GM21381 (cell line): ENCODE measurements around the gene LMF2.

Source experiments
- ATAC-seq: cut with Tn5 transposase; IDR thresholded peaks from one replicate; pipeline ENCODE4 v1.9.1; 2021; ENCODE audit warnings: mild to moderate bottlenecking, moderate library complexity; ENCODE audit not compliant: unreplicated experiment

LMF2 gene

GRCh38 chr22:50504369-50505211, 2.9 kb downstream of the LMF2 start:
- ATAC-seq: no peak

DNA sequence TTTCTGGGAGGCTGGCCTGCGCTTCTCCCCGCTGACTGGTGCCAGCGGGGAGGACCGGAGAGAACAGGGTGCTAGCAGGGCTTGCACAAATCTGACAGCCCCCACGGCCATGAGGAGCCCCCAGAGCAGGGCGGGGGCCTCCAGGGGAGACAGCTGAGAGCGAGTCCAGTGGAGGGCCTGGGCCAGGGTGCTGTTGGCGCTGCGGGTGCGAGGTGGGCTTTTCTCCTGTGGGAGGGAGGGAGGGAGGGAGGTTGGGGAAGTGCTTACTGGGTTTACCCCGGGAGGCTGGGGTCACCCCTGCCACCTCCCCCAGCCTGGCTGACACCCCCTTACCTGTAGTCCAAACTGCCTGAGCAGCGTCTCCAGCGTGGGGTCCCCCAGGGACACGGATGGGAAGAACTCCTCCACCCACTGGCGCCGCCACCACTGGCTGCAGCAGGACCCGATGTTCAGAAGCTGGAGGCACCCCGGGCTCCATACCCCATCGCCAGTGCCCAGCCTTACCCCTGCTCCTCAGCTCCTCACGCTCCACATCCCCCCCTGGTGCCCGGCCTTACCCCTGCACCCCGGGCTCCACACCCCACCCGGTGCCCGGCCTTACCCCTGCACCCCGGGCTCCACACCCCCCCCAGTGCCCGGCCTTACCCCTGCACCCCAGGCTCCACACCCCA, 3.9 kb downstream of the LMF2 start:
- no peak for ATAC-seq

- ATAC-seq: no peak
Observed at GRCh38 chr22:50502628-50503474, 4.7 kb downstream of the LMF2 start.

DNA sequence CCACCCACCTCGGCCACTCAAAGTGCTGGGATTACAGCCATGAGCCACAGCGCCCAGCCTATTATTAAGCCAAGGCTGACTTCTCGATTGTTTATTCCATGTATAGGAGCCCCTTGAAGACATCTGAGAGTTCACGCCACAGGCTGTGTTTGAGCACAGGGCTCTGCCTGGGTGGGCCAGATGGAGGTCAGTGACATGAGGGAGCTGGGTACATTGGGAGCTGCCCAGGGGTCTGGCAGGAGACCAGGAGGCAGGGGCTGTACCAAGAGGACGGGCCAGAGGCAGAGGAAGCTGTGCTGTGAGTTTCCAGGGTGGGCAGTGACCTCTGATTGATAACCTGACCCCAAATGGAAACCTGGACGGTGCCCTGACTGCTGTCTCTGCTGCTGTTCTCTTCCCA, 5.4 kb downstream of the LMF2 start:
- no peak for ATAC-seq

DNA sequence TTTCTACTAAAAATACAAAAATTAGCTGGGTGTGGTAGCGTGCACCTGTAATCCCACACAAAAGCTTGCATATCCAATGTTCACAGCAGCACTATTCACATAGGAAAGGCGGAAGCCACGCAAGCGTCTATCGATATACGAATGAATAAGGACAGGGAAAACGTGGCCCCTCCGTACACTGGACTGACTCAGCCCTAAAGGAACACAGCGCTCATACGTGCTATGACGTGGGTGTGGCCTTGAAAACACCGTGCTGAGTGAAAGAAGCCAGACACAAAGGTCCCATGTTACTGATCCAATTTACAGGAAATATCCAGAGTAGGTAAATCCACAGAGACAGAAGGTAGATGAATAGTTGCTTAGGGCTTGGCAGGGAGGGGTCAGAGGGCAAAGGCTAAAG, 7.0 kb downstream of the LMF2 start:
- ATAC-seq: no peak

- no peak for ATAC-seq
Observed at GRCh38 chr22:50498322-50498890, 9.1 kb downstream of the LMF2 start.

- no peak for ATAC-seq
Observed at GRCh38 chr22:50497093-50497492, 10.4 kb downstream of the LMF2 start.

- ATAC-seq: no peak
Observed at GRCh38 chr22:50490531-50491308, 16.8 kb downstream of the LMF2 start.

- ATAC-seq: no peak
Observed at GRCh38 chr22:50489363-50490243, 17.9 kb downstream of the LMF2 start.

- ATAC-seq: no peak
Observed at GRCh38 chr22:50488886-50489285, 18.6 kb downstream of the LMF2 start.

DNA sequence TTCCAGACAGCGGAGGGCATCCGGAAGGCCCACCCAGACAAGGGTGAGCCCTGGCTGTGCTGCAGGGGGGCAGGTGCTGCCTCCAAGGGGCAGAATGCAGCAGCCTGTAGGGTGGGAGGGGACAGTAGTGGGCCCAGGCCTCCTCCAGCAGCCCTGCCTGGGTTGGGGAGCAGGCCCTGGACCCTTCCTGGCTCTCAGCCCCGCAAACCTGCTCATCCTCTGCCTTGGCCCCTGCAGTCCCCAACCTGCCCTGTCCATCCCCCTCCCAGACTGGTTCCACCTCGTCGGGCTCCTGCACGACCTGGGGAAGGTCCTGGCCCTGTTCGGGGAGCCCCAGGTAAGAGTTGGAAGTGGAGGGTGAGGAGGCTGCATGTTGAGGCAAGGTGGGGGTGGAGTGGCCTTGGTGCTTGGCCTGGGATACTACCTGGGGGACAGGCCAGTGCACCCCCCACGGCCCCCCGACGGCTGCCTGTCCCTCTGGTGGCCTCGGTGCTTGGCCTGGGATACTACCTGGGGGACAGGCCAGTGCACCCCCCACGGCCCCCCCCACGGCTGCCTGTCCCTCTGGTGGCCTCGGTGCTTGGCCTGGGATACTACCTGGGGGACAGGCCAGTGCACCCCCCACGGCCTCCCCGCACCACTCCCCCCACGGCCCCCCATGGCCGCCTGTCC, 19.4 kb downstream of the LMF2 start:
- ATAC-seq: no peak

GRCh38 chr22:50487290-50488005, 20.1 kb downstream of the LMF2 start:
- no peak for ATAC-seq

DNA sequence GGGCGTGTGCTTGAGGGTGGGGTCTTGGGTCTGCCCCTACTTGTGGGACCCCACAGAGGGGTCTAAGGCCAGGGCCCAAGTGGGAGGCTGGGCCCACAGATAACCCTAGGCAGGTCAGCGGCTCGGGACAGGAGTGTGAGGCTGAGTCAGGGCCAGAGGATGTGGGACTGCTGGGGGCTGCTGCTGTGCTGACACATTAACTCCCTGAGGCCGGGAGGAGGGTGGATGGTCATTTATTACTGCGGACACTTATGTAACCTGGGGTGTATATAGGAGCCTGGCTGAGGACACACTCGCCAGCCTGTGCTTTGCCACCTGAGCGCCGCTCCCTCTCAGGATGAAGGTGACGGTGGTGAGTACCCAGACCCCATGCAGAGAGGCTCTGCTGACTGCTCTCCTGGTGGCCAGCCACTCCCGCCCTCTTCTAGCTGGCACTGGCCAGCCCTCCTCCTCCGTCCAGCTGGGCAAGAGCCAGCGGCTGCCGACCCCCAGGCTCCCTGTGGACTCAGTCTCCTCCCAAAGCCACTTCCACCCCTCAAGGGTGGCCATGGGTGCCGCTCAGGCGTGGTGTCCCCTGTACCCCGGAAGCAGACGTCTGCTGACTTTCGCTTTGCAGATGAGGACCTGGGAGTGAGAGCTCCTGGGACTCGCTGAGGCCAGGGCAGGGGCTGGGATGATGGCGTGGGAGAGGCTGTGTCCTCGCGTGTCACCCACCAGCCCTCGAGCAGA, 20.8 kb downstream of the LMF2 start, which contains the start of gene MIOX:
MIOX (plus strand) TSS at position 299 of the 729 bp plus-strand sequence; CDS start at position 338, 39 bp downstream.
- no peak for ATAC-seq

DNA sequence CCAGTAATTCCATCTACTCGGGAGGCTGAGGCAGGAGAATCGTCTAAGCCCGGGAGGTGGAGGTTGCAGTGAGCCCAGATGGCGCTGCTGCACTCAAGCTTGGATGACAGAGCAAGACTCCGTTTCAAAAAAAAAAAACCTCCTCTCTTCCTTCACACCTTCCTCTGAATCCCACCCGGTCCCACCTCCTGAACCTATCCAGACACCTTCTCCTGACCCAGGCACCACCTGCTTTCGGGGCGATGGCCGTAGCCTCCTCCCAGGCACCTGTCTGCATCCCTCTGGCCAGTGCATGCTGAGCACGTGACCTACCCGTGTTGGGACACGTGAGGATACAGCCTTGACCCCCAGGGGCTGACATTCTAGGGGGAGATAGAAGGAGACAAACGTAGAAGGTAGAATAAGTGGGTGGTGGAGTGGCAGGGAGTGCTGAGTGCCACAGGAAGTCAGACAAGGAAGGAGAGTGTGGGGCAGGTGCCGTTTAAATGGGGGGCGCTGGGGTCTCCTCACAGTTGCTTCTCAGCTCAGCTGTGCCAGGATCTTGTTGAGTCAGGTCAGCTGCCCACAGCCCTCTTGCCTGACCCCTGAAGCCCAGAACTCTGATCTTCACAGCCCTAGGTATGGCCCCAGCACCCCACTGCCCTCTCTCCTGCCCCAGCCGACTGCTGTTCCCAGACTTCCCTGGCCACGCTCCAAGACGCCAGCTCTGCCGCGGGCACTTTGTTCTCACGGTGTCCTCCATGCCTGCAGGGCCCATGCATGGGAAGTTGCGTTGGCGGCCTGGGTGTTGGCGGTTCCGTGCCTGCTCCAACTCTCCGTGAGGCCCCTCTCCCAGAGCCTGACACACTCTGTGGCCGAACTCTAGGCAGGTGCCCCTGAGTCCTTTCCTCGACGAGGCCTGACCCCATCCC, 22.0 kb downstream of the LMF2 start:
- no peak for ATAC-seq

DNA sequence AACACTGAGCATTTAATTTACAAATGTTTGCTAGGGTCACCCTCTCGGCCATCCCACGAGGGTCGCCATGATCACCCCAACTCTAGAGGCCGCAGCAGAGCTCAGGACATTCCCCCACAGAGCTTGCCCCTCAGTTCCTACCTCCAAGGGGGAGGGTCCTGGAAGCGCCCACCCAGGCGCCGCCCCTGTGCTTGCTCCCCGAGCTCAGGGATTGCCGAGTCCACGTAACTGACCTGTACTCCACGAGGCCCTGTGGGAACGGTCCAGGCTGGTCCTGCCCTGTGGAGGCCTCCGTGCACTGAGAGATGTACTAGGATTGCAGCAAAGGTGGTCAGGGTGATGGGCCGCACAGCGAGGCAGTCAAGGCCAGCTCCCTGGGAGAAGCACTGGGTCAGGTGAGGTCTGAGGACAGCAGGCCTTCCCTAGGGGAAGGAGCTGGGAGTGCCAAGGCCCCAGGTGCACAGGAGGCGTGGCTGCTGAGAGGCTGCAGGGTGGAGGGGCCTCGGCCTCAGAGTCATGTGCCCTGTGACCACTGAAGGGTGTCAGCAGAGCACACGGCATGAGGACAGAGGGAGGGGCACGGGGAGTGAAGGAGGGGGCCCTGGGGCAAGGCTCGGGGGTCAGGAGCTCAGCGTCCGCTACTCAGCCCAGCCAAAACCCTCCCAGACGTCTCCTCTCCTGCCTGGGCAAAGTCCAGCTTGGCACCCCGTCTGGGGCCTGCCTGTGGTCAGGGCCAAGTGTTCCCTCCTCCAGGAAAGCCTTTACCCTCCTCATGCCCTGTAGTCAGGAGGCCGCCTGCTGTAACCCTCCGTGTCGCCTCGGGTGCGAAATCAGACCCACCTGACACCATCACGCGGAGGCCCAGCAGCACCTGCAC, 23.3 kb downstream of the LMF2 start:
- ATAC-seq: no peak
